MCF 10A (cell line): ENCODE measurements around the gene PRPF38A. TPM values are rescaled to one million over a fixed set of nuclear protein-coding genes. Genes with fewer than 3 reads are reported as not detected.

Experiments used
- BruUV-seq: library from RNA; stranded (reverse); fragments of 400-500 nt; replicated peaks from 2 replicates; lab custom pipeline; 2021; lab: Mats Ljungman, UMichigan
- CTCF ChIA-PET: fragments of 300-600 bp; sonication (Branson Sonifier 250); formaldehyde crosslinking; extraction: SDS; loops from one replicate; lab custom pipeline; 2021; ENCODE audit warnings: antibody characterized with exemption, inconsistent platforms; lab: Yijun Ruan, JAX
- POLR2A ChIA-PET: fragments of 300-600, 350-650 bp; sonication (Branson Sonifier 250); formaldehyde crosslinking; extraction: SDS; loops from one replicate; lab custom pipeline; 2020; ENCODE audit warnings: antibody characterized with exemption, inconsistent platforms; lab: Yijun Ruan, JAX
- DNase-seq: peaks from one replicate; pipeline ENCODE4 v3.0.0-alpha.2; 2018; ENCODE audit not compliant: unreplicated experiment
- H3K27ac Mint-ChIP-seq: one replicate; pipeline ENCODE4 v1.8.0; 2022; ENCODE audit warnings: mild to moderate bottlenecking, low read depth, mixed read lengths; ENCODE audit not compliant: unreplicated experiment
- H3K27me3 Mint-ChIP-seq: one replicate; pipeline ENCODE4 v1.8.0; 2022; ENCODE audit warnings: mixed read lengths; ENCODE audit not compliant: insufficient read depth, unreplicated experiment
- H3K36me3 Mint-ChIP-seq: one replicate; pipeline ENCODE4 v1.8.0; 2022; ENCODE audit warnings: mild to moderate bottlenecking, moderate library complexity, mixed read lengths; ENCODE audit not compliant: insufficient read depth, unreplicated experiment
- H3K4me1 Mint-ChIP-seq: one replicate; pipeline ENCODE4 v1.8.0; 2022; ENCODE audit warnings: mixed read lengths; ENCODE audit not compliant: insufficient read depth, unreplicated experiment
- H3K4me3 Mint-ChIP-seq: one replicate; pipeline ENCODE4 v1.8.0; 2022; ENCODE audit warnings: mild to moderate bottlenecking, moderate library complexity, mixed read lengths; ENCODE audit not compliant: unreplicated experiment
- H3K9me3 Mint-ChIP-seq: one replicate; pipeline ENCODE4 v1.8.0; 2022; ENCODE audit warnings: mixed read lengths; ENCODE audit not compliant: unreplicated experiment
- intact Hi-C: fragments of 100-400 bp; cut with micrococcal nuclease; formaldehyde crosslinking; loops from 2 replicates; pipeline ENCODE4 v1.14.1; 2022
- total RNA-seq: library from RNA; stranded (reverse); gene quantifications from 2 replicates; pipeline ENCODE4 v1.2.3, GENCODE V29; 2022
- TF ChIP-seq, protein P1 (sequence below): fragments of 200-600 bp; IDR thresholded peaks from one replicate; pipeline ENCODE4 v1.8.0; 2022; ENCODE audit warnings: antibody characterized with exemption, mild to moderate bottlenecking; ENCODE audit not compliant: unreplicated experiment

PRPF38A gene
- total RNA-seq, 1 experiment from 2014 or later = 63.8 TPM

DNA sequence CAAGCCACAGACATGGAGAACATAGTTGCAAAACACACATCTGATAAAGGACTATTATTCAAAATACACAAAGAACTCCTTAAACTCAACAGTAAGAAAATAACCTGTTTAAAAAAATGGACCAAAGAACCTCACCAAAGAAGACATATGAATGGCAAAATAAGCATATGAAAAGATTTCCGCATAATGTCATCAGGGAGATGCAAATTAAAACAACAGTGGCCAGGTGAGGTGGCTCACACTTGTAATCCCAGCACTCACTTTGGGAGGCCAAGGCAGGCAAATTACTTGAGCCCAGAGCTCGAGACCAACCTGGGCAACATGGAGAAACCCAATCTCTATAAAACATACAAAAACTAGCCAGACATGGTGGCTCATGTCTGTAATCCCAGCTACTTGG is 50.4 kb downstream of the PRPF38A start:
- H3K4me1 Mint-ChIP-seq = no peaks in the 10 kb centered on the region
- intact Hi-C loops = no loop called here
- no peak overlapping the region for H3K4me3 Mint-ChIP-seq
- no peak overlapping the region for H3K27ac Mint-ChIP-seq
- DNase-seq = no peak
- TF ChIP-seq, protein P1, sequence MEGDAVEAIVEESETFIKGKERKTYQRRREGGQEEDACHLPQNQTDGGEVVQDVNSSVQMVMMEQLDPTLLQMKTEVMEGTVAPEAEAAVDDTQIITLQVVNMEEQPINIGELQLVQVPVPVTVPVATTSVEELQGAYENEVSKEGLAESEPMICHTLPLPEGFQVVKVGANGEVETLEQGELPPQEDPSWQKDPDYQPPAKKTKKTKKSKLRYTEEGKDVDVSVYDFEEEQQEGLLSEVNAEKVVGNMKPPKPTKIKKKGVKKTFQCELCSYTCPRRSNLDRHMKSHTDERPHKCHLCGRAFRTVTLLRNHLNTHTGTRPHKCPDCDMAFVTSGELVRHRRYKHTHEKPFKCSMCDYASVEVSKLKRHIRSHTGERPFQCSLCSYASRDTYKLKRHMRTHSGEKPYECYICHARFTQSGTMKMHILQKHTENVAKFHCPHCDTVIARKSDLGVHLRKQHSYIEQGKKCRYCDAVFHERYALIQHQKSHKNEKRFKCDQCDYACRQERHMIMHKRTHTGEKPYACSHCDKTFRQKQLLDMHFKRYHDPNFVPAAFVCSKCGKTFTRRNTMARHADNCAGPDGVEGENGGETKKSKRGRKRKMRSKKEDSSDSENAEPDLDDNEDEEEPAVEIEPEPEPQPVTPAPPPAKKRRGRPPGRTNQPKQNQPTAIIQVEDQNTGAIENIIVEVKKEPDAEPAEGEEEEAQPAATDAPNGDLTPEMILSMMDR = no peak
- no peaks in the 10 kb centered on the region for H3K9me3 Mint-ChIP-seq
- ChIA-PET POLR2A (interaction anchor here (0.7 kb wide), 1 partner anchor 306 kb away, joined by 4 read pairs; no protein-coding TSS in a partner anchor), CTCF (interaction anchor here (0.5 kb wide), 1 partner anchor 1385 kb away, joined by 4 read pairs; no protein-coding TSS in a partner anchor)
- BruUV-seq = no TSS peak
- H3K36me3 Mint-ChIP-seq = peaks cover 88% of the 10 kb centered on the region
- no peaks in the 10 kb centered on the region for H3K27me3 Mint-ChIP-seq

GRCh38 chr1:52455686-52456085 is 51.3 kb downstream of the PRPF38A start:
- no TSS peak for BruUV-seq
- peaks cover 6% of the 10 kb centered on the region for H3K4me1 Mint-ChIP-seq
- no peaks in the 10 kb centered on the region for H3K9me3 Mint-ChIP-seq
- ChIA-PET CTCF (interaction anchor here (0.5 kb wide), 1 partner anchor 1384 kb away, joined by 4 read pairs; no protein-coding TSS in a partner anchor), POLR2A (interaction anchor here (1.1 kb wide), 1 partner anchor 10 kb away, joined by 5 read pairs; no protein-coding TSS in a partner anchor)
- H3K4me3 Mint-ChIP-seq = no peak overlapping the region
- H3K27me3 Mint-ChIP-seq = no peaks in the 10 kb centered on the region
- no peak for DNase-seq
- TF ChIP-seq, protein P1 = no peak
- H3K36me3 Mint-ChIP-seq = peaks cover 97% of the 10 kb centered on the region
- no peak overlapping the region for H3K27ac Mint-ChIP-seq
- intact Hi-C loops = no loop called here

GRCh38 chr1:52460694-52461093 is 56.3 kb downstream of the PRPF38A start:
- Mint-ChIP-seq H3K4me1 (peaks cover 7% of the 10 kb centered on the region), H3K4me3 (no peak overlapping the region), H3K27me3 (no peaks in the 10 kb centered on the region), H3K9me3 (no peaks in the 10 kb centered on the region), H3K36me3 (peaks cover 90% of the 10 kb centered on the region), H3K27ac (no peak overlapping the region)
- peak; percentile 69 for DNase-seq
- TF ChIP-seq, protein P1 = no peak
- ChIA-PET CTCF (interaction anchor here (0.6 to 1.3 kb wide), 2 partner anchors 226 to 333 kb away, joined by 3 to 6 read pairs; no protein-coding TSS in a partner anchor), POLR2A (interaction anchor here (0.7 to 1.6 kb wide), 11 partner anchors 11 to 220 kb away, joined by 3 to 8 read pairs (median 4); partner anchors contain the start of genes ORC1 and PRPF38A)
- BruUV-seq = no TSS peak
- intact Hi-C loops = loop anchor here (5.0 to 10.0 kb wide), 2 partner anchors 92 to 204 kb away; partner anchors contain the start of gene TUT4

DNA sequence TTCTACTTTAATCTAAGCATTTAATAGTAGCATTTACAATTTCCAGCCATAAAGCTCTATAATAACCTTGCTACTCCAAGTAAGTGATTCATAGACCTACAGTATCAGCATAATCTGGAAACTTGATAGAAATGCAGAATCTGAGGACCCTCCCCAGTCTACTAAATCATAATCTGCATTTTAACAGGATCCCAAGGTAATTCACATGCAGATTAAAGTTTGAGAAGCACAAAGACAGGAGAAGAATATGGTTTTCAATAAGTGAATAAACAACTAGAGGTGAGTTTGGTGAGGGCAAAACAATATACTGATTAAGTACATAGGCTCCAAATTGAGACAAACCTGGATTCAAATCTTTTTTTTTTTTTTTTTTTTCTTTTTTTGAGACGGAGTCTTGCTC is 57.4 kb downstream of the PRPF38A start:
- no peak for DNase-seq
- no peaks in the 10 kb centered on the region for H3K27me3 Mint-ChIP-seq
- peaks cover 89% of the 10 kb centered on the region for H3K36me3 Mint-ChIP-seq
- intact Hi-C loops = loop anchor here (5.0 to 10.0 kb wide), 2 partner anchors 90 to 203 kb away; partner anchors contain the start of gene TUT4
- POLR2A ChIA-PET = interaction anchor here (1.5 to 2.3 kb wide), 3 partner anchors 13 to 93 kb away, joined by 6 to 8 read pairs (median 7); no protein-coding TSS in a partner anchor
- no peak overlapping the region for H3K4me3 Mint-ChIP-seq
- CTCF ChIA-PET = interaction anchor here (0.6 kb wide), 1 partner anchor 1295 kb away, joined by 4 read pairs; no protein-coding TSS in a partner anchor
- no peaks in the 10 kb centered on the region for H3K9me3 Mint-ChIP-seq
- peak overlapping the region; percentile 24 for H3K27ac Mint-ChIP-seq
- no TSS peak for BruUV-seq
- TF ChIP-seq, protein P1 = no peak
- H3K4me1 Mint-ChIP-seq = peaks cover 7% of the 10 kb centered on the region
